ENCODE data around the gene ZNF480. TPM values are rescaled to one million over a fixed set of nuclear protein-coding genes. Genes with fewer than 3 reads are reported as not detected.

Gene ZNF480
- polyA plus RNA-seq, 4 donors = 4.0 to 13.1 (median 6.0) TPM

DNA sequence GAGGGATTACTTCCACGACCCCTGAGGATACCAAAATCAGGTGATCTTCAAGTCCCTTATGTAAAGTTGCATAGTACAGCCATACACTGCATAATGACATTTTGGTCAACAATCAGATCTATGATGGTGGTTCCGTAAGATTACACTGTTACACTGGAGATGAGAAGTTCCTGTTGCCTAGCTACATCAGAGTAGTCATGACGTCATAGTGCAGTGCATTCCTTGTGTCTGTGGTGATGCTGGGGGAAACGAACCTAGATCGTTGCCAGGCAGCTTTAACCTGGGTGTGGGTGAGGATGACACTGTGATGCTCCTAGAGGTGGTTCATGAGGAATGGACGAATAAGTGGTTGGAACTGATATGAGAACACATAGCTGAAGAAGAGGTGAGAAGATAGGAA lies 48.2 kb downstream of the ZNF480 start:
- Histone ChIP-seq H3K27me3 (ENCODE audit: control insufficient read depth in 3 of 3, insufficient read depth in 3 of 3, low read length in 3 of 3) (no peaks in the 10 kb centered on the region), H3K27ac (ENCODE audit: low read depth in 1 of 3, low read length in 2 of 3) (no peak overlapping the region), H3K36me3 (ENCODE audit: control insufficient read depth in 3 of 3, insufficient read depth in 2 of 3, low read depth in 1 of 3, low read length in 3 of 3) (peaks cover 0 to 21% (median 6%) of the 10 kb centered on the region in 3 donors), H3K9me3 (ENCODE audit: control insufficient read depth in 2 of 2, insufficient read depth in 1 of 2, low read depth in 1 of 2, low read length in 1 of 2) (peaks cover 1 to 43% of the 10 kb centered on the region in 2 donors), H3K4me3 (ENCODE audit: low read depth in 1 of 3, low read length in 3 of 3) (no peak overlapping the region), H3K4me1 (ENCODE audit: control insufficient read depth in 3 of 3, insufficient read depth in 2 of 3, low read depth in 1 of 3, low read length in 2 of 3) (no peaks in the 10 kb centered on the region)
- FAIRE-seq (no peak), DNase-seq (no peak)
- 86 to 89% (median 87%) methylated on average over 6 of the region's 6 CpGs for WGBS, 3 donors

DNA sequence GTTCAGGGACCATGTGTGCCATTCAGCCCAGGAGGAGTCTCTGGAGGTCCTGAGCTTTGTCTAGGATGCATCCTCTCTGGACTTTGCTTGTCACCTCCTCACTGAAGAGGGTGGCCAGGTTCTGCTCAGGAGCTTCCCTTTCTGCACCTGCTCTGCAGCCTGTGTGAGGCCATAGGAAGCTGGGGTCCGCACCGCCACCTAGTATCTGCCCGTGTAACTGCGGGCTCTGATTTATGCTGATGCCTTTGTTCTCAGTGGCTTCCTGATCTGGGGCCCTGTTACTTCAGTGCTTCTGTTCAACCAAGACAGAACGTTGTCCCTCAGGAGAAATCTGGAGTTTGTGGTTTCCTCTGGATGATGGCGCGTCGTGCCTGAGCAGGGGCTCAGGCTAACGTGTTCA lies 54.5 kb downstream of the ZNF480 start:
- 80 to 90% (median 84%) methylated on average over 9 of the region's 9 CpGs for WGBS, 3 donors
- Histone ChIP-seq H3K27ac (ENCODE audit: low read depth in 1 of 3, low read length in 2 of 3) (no peak overlapping the region), H3K27me3 (ENCODE audit: control insufficient read depth in 3 of 3, insufficient read depth in 3 of 3, low read length in 3 of 3) (no peaks in the 10 kb centered on the region), H3K4me1 (ENCODE audit: control insufficient read depth in 3 of 3, insufficient read depth in 2 of 3, low read depth in 1 of 3, low read length in 2 of 3) (no peaks in the 10 kb centered on the region), H3K36me3 (ENCODE audit: control insufficient read depth in 3 of 3, insufficient read depth in 2 of 3, low read depth in 1 of 3, low read length in 3 of 3) (peaks cover 0 to 49% (median 14%) of the 10 kb centered on the region in 3 donors), H3K9me3 (ENCODE audit: control insufficient read depth in 2 of 2, insufficient read depth in 1 of 2, low read depth in 1 of 2, low read length in 1 of 2) (peaks cover 2 to 66% of the 10 kb centered on the region in 2 donors), H3K4me3 (ENCODE audit: low read depth in 1 of 3, low read length in 3 of 3) (no peak overlapping the region)
- FAIRE-seq (no peak), DNase-seq (no peak)

DNA sequence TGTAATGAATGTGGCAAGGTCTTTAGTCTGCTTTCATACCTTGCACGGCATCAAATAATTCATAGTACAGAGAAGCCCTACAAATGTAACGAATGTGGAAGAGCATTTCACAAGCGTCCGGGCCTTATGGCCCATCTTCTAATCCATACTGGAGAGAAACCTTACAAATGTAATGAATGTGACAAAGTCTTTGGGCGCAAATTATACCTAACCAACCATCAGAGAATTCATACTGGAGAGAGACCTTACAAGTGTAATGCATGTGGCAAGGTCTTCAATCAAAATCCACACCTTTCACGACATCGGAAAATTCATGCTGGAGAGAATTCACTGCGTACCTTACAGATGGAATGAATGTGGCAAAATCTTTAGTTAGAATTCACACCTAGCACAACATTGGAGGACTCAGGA lies 69.5 kb downstream of the ZNF480 start:
- Histone ChIP-seq H3K27ac (ENCODE audit: low read depth in 1 of 3, low read length in 2 of 3) (no peak overlapping the region), H3K4me3 (ENCODE audit: low read depth in 1 of 3, low read length in 3 of 3) (no peak overlapping the region), H3K36me3 (ENCODE audit: control insufficient read depth in 3 of 3, insufficient read depth in 2 of 3, low read depth in 1 of 3, low read length in 3 of 3) (peaks cover 0 to 14% (median 0%) of the 10 kb centered on the region in 3 donors), H3K4me1 (ENCODE audit: control insufficient read depth in 3 of 3, insufficient read depth in 2 of 3, low read depth in 1 of 3, low read length in 2 of 3) (no peaks in the 10 kb centered on the region), H3K9me3 (ENCODE audit: control insufficient read depth in 2 of 2, insufficient read depth in 1 of 2, low read depth in 1 of 2, low read length in 1 of 2) (peaks cover 0 to 56% of the 10 kb centered on the region in 2 donors), H3K27me3 (ENCODE audit: control insufficient read depth in 3 of 3, insufficient read depth in 3 of 3, low read length in 3 of 3) (no peaks in the 10 kb centered on the region)
- FAIRE-seq = no peak
- no peak for DNase-seq
- WGBS, 3 donors = 96 to 98% (median 97%) methylated on average over 8 of the region's 8 CpGs

DNA sequence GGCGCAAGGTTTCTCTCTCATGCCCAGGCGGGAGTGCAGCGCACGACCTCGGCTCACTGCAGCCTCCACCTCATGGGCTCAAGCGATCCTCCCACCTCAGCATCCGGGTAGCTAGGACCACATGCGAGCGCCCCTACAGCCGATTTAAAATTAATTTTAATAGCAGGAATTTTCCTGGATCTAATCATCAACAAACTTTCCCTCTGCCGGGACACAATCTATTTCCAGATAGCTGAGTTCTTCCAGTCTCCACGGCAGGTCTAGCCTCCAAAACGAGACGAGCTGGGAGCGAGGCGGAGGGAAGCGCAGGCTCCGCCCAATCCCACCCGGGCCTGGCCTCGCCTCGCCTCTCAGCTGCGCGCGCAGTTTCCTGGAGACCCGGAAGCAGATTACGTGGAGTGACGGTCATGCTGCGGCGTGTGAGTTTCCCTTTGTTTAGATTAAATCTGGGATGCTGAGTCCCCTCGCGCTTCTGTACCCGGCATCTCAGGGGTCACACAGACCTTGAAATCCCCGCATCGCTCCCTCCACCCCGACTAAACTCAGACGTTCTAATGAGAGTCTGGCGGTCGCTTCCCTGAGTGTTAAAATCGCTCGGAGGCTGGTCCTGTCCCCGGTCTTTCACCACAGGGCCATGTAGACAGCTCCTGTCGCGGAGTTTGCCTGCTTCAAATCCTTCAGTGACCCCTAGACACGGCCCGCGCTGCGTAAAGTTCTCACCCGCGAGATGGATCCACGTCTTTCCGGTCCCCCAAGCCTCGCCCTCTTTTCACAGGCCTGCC lies 72.8 kb downstream of the ZNF480 start, which contains the start of gene ZNF880:
Gene ZNF880 (plus strand): TSS at position 365 of the 782 bp plus-strand sequence. CDS start 43 bp downstream, at position 408.
- FAIRE-seq = no peak
- H3K27me3 ChIP-seq (ENCODE audit: control insufficient read depth in 3 of 3, insufficient read depth in 3 of 3, low read length in 3 of 3) = no peaks in the 10 kb centered on the region
- H3K4me1 ChIP-seq (ENCODE audit: control insufficient read depth in 3 of 3, insufficient read depth in 2 of 3, low read depth in 1 of 3, low read length in 2 of 3) = no peaks in the 10 kb centered on the region
- peaks cover 3 to 23% (median 9%) of the 10 kb centered on the region in 3 donors for H3K36me3 ChIP-seq (ENCODE audit: control insufficient read depth in 3 of 3, insufficient read depth in 2 of 3, low read depth in 1 of 3, low read length in 3 of 3)
- H3K27ac ChIP-seq (ENCODE audit: low read depth in 1 of 3, low read length in 2 of 3) = peak within 1 kb of the TSS; percentile 77 to 100 (median 96)
- WGBS, 3 donors = 2 to 4% (median 4%) methylated on average over 52 of the region's 52 CpGs
- peak; percentile 92 to 96 for DNase-seq
- peak within 1 kb of the TSS; percentile 81 to 97 (median 93) for H3K4me3 ChIP-seq (ENCODE audit: low read depth in 1 of 3, low read length in 3 of 3)
- peaks cover 0 to 62% of the 10 kb centered on the region in 2 donors for H3K9me3 ChIP-seq (ENCODE audit: control insufficient read depth in 2 of 2, insufficient read depth in 1 of 2, low read depth in 1 of 2, low read length in 1 of 2)

DNA sequence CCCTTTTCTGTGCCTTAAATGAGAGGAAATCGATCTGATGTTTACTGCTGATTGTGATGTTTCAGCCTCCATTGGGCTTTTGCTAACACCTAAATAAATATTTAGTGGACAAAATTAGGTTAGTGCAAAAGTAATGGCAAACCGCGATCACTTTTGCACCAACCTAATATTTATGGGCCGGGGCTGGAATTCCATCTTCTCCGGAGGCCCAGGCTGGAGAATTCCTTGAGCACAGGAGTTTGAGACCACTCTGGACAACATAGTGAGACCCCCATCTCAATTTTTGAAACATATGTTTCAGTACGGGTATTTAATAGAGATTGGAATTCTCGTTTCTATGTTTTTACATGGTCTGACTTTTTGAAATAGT lies 73.4 kb downstream of the ZNF480 start:
- DNase-seq = no peak
- Histone ChIP-seq H3K27me3 (ENCODE audit: control insufficient read depth in 3 of 3, insufficient read depth in 3 of 3, low read length in 3 of 3) (no peaks in the 10 kb centered on the region), H3K4me1 (ENCODE audit: control insufficient read depth in 3 of 3, insufficient read depth in 2 of 3, low read depth in 1 of 3, low read length in 2 of 3) (no peaks in the 10 kb centered on the region), H3K9me3 (ENCODE audit: control insufficient read depth in 2 of 2, insufficient read depth in 1 of 2, low read depth in 1 of 2, low read length in 1 of 2) (peaks cover 0 to 62% of the 10 kb centered on the region in 2 donors), H3K27ac (ENCODE audit: low read depth in 1 of 3, low read length in 2 of 3) (peak overlapping the region; percentile 77 to 100 (median 96)), H3K36me3 (ENCODE audit: control insufficient read depth in 3 of 3, insufficient read depth in 2 of 3, low read depth in 1 of 3, low read length in 3 of 3) (peaks cover 3 to 24% (median 13%) of the 10 kb centered on the region in 3 donors), H3K4me3 (ENCODE audit: low read depth in 1 of 3, low read length in 3 of 3) (peak overlapping the region; percentile 81 to 97 (median 93))
- 30 to 55% (median 54%) methylated on average over 7 of the region's 7 CpGs for WGBS, 3 donors
- no peak for FAIRE-seq

Other genes with a start within 250 kb of the ZNF480 start
- 10 to 100 TPM in 1 of 4 donors, 1 to 10 TPM in 3; 3.8 to 13.9 (median 6.4) TPM for gene ZNF432, start 248.3 kb upstream of the ZNF480 start, polyA plus RNA-seq
- 10 to 100 TPM in 1 of 4 donors, 1 to 10 TPM in 3; 4.1 to 24.7 (median 8.7) TPM for gene ZNF841, start 201.4 kb upstream of the ZNF480 start, polyA plus RNA-seq
- gene ZNF616, start 157.2 kb upstream of the ZNF480 start, polyA plus RNA-seq = 10 to 100 TPM in 1 of 4 donors, 1 to 10 TPM in 3; 1.1 to 11.6 (median 2.2) TPM
- 10 to 100 TPM in 1 of 4 donors, 1 to 10 TPM in 3; 1.8 to 12.3 (median 3.4) TPM for gene ZNF836, start 125.5 kb upstream of the ZNF480 start, polyA plus RNA-seq
- 100 to 1,000 TPM; 131 to 228 (median 145) TPM for gene PPP2R1A, start 107.1 kb upstream of the ZNF480 start, polyA plus RNA-seq
- gene ZNF766, start 27.6 kb upstream of the ZNF480 start, polyA plus RNA-seq = 10 to 100 TPM in 1 of 4 donors, 1 to 10 TPM in 3; 1.8 to 13.3 (median 3.1) TPM
- gene ZNF610, start 39.1 kb downstream of the ZNF480 start, polyA plus RNA-seq = 1 to 10 TPM in 2 of 4 donors, under 1 TPM in 1, not detected in 1; 0.22 to 8.4 (median 1.1) TPM
- gene ZNF880, start 72.8 kb downstream of the ZNF480 start, polyA plus RNA-seq = 10 to 100 TPM in 1 of 4 donors, 1 to 10 TPM in 3; 6.7 to 18.8 (median 8.7) TPM
- gene ZNF528, start 100.7 kb downstream of the ZNF480 start, polyA plus RNA-seq = 10 to 100 TPM in 1 of 4 donors, 1 to 10 TPM in 3; 4.8 to 35.2 (median 5.9) TPM
- under 1 TPM in 2 of 4 donors, not detected in 2; 0.09 to 0.41 TPM for gene ZNF534, start 132.0 kb downstream of the ZNF480 start, polyA plus RNA-seq
- gene ZNF578, start 156.4 kb downstream of the ZNF480 start, polyA plus RNA-seq = 1 to 10 TPM in 1 of 4 donors, under 1 TPM in 2, not detected in 1; 0.27 to 2.9 (median 0.73) TPM
- 10 to 100 TPM in 1 of 4 donors, 1 to 10 TPM in 3; 1.1 to 15.2 (median 4.1) TPM for gene ZNF808, start 230.5 kb downstream of the ZNF480 start, polyA plus RNA-seq

All from small intestine (tissue), 7 donors.